Vagina (tissue), 2 donors: ENCODE measurements around the gene TPT1.

Experiments
- POLR2AphosphoS5 ChIP-seq, 2 donors: sonication (generic); formaldehyde crosslinking; IDR thresholded peaks; one replicate each; pipeline ENCODE4 v1.9.0; 2017; ENCODE audit warnings: antibody characterized with exemption in 2 of 2, mild to moderate bottlenecking in 2 of 2, low read depth in 1 of 2; ENCODE audit not compliant: insufficient read depth in 1 of 2
- TF ChIP-seq, protein P1 (sequence below), 3 experiments: fragments of 450-650 bp in 2 of 3; fragments of 200-600 bp in 1 of 3; sonication (generic) in 1 of 3; IDR thresholded peaks; one replicate each; pipeline ENCODE4 v1.5.1; 2017 to 2019; ENCODE audit warnings: antibody characterized with exemption in 3 of 3, mild to moderate bottlenecking in 2 of 3, moderate library complexity in 2 of 3

DNA sequence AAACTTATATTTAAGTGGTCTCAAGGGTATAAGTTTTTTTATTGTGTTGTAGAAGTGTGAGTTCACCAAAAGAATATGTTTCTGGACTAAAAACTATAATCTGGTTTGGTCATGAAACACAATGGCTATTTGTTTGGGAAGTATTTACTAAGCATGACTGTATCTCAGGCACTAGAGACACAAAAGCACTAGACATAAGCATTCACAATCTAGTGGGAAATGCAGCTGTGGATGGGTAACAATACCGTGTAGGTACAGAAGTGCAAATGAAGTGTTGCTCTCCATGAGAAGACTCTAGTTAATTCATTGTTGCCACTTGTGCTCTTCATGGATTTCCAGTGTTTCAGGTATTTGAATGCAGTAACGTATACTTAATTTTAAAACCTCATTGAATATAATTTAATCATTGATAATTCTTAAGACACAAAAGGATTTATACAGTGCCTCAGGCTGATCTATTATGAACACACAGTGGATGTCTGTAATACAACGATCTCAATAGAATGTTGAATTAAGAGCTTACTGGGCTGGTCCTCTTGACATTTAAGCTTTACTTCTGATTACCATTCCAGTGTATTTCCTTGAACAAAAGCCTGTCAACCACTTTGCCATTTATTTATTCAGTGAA is 50.9 kb downstream of the TPT1 start:
- TF ChIP-seq, protein P1, sequence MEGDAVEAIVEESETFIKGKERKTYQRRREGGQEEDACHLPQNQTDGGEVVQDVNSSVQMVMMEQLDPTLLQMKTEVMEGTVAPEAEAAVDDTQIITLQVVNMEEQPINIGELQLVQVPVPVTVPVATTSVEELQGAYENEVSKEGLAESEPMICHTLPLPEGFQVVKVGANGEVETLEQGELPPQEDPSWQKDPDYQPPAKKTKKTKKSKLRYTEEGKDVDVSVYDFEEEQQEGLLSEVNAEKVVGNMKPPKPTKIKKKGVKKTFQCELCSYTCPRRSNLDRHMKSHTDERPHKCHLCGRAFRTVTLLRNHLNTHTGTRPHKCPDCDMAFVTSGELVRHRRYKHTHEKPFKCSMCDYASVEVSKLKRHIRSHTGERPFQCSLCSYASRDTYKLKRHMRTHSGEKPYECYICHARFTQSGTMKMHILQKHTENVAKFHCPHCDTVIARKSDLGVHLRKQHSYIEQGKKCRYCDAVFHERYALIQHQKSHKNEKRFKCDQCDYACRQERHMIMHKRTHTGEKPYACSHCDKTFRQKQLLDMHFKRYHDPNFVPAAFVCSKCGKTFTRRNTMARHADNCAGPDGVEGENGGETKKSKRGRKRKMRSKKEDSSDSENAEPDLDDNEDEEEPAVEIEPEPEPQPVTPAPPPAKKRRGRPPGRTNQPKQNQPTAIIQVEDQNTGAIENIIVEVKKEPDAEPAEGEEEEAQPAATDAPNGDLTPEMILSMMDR (IDR thresholded peaks at IDR 0.05), result no peak
- TF ChIP-seq POLR2AphosphoS5 (IDR thresholded peaks at IDR 0.05; ENCODE audit: insufficient read depth in 1 of 2, low read depth in 1 of 2), result no peak
